T47D (cell line): ENCODE data around the gene ANG.
A peak's percentile ranks its signal among the peaks of the same experiment; 100 is the strongest.

Source experiments
- DNase-seq, 2 experiments: peaks; one replicate each; pipeline versions ENCODE4 v3.0.0 to v3.0.0-alpha.2; 2011 to 2012; ENCODE audit warnings: low read depth in 1 of 2, low spot score in 1 of 2
- JUND ChIP-seq: IDR thresholded peaks from 2 replicates; pipeline ENCODE4 v1.6.1; 2012; ENCODE audit warnings: low read depth
- in situ Hi-C: cut with HindIII; loops from 2 replicates; pipeline ENCODE4 v1.10.0; 2016; ENCODE audit warnings: low sequenced_read_pairs, low pct_unique_long_range_greater_than_20kb

ANG gene

GRCh38 chr14:20682127-20682434 is 6.5 kb upstream of the ANG start:
- no peak for TF ChIP-seq JUND

GRCh38 chr14:20682435-20683124 is 6.0 kb upstream of the ANG start:
- in situ Hi-C loops = no loop called here

More at GRCh38 chr14:20682127-20682434, 6.5 kb upstream of the ANG start:
- no peak for DNase-seq
- in situ Hi-C loops = no loop called here

GRCh38 chr14:20683125-20683890 is 5.3 kb upstream of the ANG start:
- peak in 1 of 2 experiments; percentile 87 for DNase-seq
- in situ Hi-C loops = no loop called here

More at GRCh38 chr14:20682435-20683124, 6.0 kb upstream of the ANG start:
- peak; percentile 26 to 90 for DNase-seq
- TF ChIP-seq JUND = no peak

GRCh38 chr14:20683891-20684661 is 4.5 kb upstream of the ANG start, which contains the start of gene RNASE4:
Gene RNASE4 (plus strand): TSS chr14:20684560. CDS start chr14:20699372, 14,812 bp downstream.
- in situ Hi-C loops = no loop called here
- TF ChIP-seq JUND = no peak
- peak in 1 of 2 experiments; percentile 79 for DNase-seq

More at GRCh38 chr14:20683125-20683890, 5.3 kb upstream of the ANG start:
- TF ChIP-seq JUND = no peak

- in situ Hi-C loops = no loop called here
- no peak for TF ChIP-seq JUND
- peak in 1 of 2 experiments; percentile 61 for DNase-seq
Measured at GRCh38 chr14:20684662-20685456, 3.7 kb upstream of the ANG start.

- TF ChIP-seq JUND = no peak
- peak in 1 of 2 experiments; percentile 21 for DNase-seq
- in situ Hi-C loops = no loop called here
Measured at GRCh38 chr14:20686386-20687143, 2.0 kb upstream of the ANG start.

GRCh38 chr14:20687362-20688166 is 1.0 kb upstream of the ANG start:
- DNase-seq = peak in 1 of 2 experiments; percentile 43
- in situ Hi-C loops = no loop called here
- no peak for TF ChIP-seq JUND

GRCh38 chr14:20690848-20691640 is 2.5 kb downstream of the ANG start:
- in situ Hi-C loops = no loop called here
- TF ChIP-seq JUND = no peak

GRCh38 chr14:20692116-20692751 is 3.7 kb downstream of the ANG start:
- DNase-seq = no peak
- in situ Hi-C loops = no loop called here
- TF ChIP-seq JUND = no peak

More at GRCh38 chr14:20690848-20691640, 2.5 kb downstream of the ANG start:
- peak; percentile 58 to 80 for DNase-seq
